Chondrocyte (in vitro differentiated cells): Measurements from ENCODE around the gene RTL1. TPM values are rescaled to one million over a fixed set of nuclear protein-coding genes. Genes with fewer than 3 reads are reported as not detected.

ENCODE experiments used
- DNase-seq: peaks from one replicate; pipeline ENCODE4 v3.0.0; 2021; ENCODE audit warnings: mixed read lengths, low spot score
- H3K27ac Mint-ChIP-seq: one replicate; pipeline ENCODE4 v1.8.0; 2021; ENCODE audit warnings: mild to moderate bottlenecking, moderate library complexity, mixed read lengths; ENCODE audit not compliant: unreplicated experiment
- H3K27me3 Mint-ChIP-seq: 2 replicates; pipeline ENCODE4 v1.8.0; 2021; ENCODE audit warnings: low read depth, mixed read lengths
- H3K36me3 Mint-ChIP-seq: 2 replicates; pipeline ENCODE4 v1.8.0; 2021; ENCODE audit warnings: low read depth, mixed read lengths
- H3K4me1 Mint-ChIP-seq: 2 replicates; pipeline ENCODE4 v1.8.0; 2021; ENCODE audit warnings: low read depth, mild to moderate bottlenecking, mixed read lengths
- H3K4me3 Mint-ChIP-seq: one replicate; pipeline ENCODE4 v1.8.0; 2021; ENCODE audit warnings: mild to moderate bottlenecking, moderate library complexity, mixed read lengths; ENCODE audit not compliant: unreplicated experiment
- H3K9me3 Mint-ChIP-seq: 2 replicates; pipeline ENCODE4 v1.8.0; 2021; ENCODE audit warnings: low read depth, mixed read lengths
- CTCF ChIP-seq: fragments of 200-600 bp; sonication (generic); IDR thresholded peaks from 2 replicates; pipeline ENCODE4 v1.5.0; 2021; ENCODE audit warnings: antibody characterized with exemption, mild to moderate bottlenecking, moderate library complexity
- total RNA-seq: library from RNA; stranded (reverse); gene quantifications from 3 replicates; pipeline ENCODE4 v1.2.1, GENCODE V29; 2021

RTL1 gene
- total RNA-seq, 1 donor from 2014 or later, result 0.02 TPM

DNA sequence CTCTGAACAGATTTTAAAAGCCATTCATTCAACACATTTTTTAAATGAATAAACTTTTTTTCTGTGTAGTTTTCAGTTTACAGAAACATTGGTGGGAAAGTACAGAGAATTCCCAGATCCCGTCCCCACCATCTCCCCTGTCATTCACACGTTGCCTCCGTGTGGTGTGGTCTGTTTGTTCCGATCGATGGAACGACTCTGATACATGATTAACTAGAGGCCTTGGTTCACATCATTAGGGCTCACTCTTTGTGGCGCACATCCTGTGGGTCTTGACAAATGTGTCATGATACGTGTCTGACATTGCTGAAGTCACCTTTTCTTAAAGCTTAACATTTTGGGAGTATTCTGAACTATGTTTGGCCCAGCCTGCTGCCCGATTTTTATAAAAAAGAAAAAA, 59.1 kb downstream of the RTL1 start:
- Mint-ChIP-seq H3K27ac (no peak overlapping the region), H3K4me1 (peaks cover 23% of the 10 kb centered on the region), H3K27me3 (no peaks in the 10 kb centered on the region), H3K36me3 (no peaks in the 10 kb centered on the region), H3K9me3 (no peaks in the 10 kb centered on the region), H3K4me3 (no peak overlapping the region)
- DNase-seq, result no peak
- no peak for TF ChIP-seq CTCF

DNA sequence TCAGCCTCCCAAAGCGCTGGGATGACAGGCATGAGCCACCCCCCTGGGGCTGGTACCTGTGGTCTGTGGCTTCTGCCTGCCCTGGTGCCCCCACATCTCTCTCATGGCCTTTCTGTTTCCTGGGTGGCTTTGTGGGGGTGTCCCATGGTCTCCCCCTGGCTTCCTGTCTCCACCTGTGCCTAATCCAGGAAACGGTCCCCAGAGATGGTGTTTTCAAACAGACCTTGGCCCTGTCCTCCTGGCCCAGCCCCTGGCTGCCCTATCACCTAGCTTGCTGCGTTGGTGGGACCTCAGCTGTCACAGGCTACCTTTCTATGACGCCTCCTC, 59.5 kb downstream of the RTL1 start:
- Mint-ChIP-seq H3K36me3 (no peaks in the 10 kb centered on the region), H3K4me1 (peaks cover 26% of the 10 kb centered on the region), H3K9me3 (no peaks in the 10 kb centered on the region), H3K4me3 (no peak overlapping the region), H3K27me3 (no peaks in the 10 kb centered on the region), H3K27ac (no peak overlapping the region)
- no peak for TF ChIP-seq CTCF
- peak; percentile 33 for DNase-seq

- DNase-seq, result peak; percentile 7
- H3K36me3 Mint-ChIP-seq, result no peaks in the 10 kb centered on the region
- peaks cover 31% of the 10 kb centered on the region for H3K4me1 Mint-ChIP-seq
- peak overlapping the region; percentile 79 for H3K27ac Mint-ChIP-seq
- H3K9me3 Mint-ChIP-seq, result no peaks in the 10 kb centered on the region
- no peaks in the 10 kb centered on the region for H3K27me3 Mint-ChIP-seq
- no peak for TF ChIP-seq CTCF
- H3K4me3 Mint-ChIP-seq, result no peak overlapping the region
Measured at GRCh38 chr14:100842799-100843198, 60.7 kb downstream of the RTL1 start.

DNA sequence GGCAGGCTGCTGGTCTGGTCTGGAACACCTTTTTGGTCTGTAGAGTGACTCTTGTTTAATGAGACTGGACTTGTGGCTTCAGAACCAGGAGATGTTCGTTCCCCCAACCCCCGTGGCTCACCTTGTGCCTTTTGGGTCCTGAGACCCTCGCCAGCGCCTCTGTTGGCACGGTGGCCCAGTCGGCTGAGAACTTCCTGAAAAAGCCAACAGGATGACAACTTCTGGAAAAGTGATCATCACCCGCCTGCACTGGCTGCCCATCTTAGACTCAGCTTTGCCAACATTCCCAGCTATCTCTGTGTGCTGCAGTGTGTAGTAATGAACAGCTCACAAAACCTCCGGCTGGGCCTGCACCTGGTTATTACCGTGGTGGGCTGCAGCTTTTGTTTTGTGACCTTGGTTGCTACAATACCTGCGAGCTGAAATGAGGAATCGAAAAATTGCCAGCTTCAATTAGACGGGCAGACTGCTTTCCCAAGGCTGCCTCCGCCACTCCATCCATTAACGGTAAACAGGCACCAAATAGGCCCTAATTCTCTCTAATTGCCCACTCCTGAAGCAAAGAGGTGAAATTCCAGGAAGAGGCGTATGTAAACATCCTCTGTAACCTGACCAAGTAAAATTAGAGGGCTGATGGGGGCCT, 61.6 kb downstream of the RTL1 start:
- TF ChIP-seq CTCF, result no peak
- Mint-ChIP-seq H3K27ac (peak overlapping the region; percentile 42), H3K4me1 (peaks cover 31% of the 10 kb centered on the region), H3K27me3 (no peaks in the 10 kb centered on the region), H3K9me3 (no peaks in the 10 kb centered on the region), H3K4me3 (no peak overlapping the region), H3K36me3 (no peaks in the 10 kb centered on the region)
- peak; percentile 56 for DNase-seq

GRCh38 chr14:100841066-100841760, 62.3 kb downstream of the RTL1 start:
- peaks cover 31% of the 10 kb centered on the region for H3K4me1 Mint-ChIP-seq

More at GRCh38 chr14:100841066-100841760, 62.3 kb downstream of the RTL1 start:
- Mint-ChIP-seq H3K36me3 (no peaks in the 10 kb centered on the region), H3K27me3 (no peaks in the 10 kb centered on the region), H3K27ac (no peak overlapping the region), H3K9me3 (no peaks in the 10 kb centered on the region), H3K4me3 (no peak overlapping the region)
- DNase-seq, result peak; percentile 68
- TF ChIP-seq CTCF, result no peak
